Endometrium (tissue), 2 donors: ENCODE measurements around the gene EMCN.
"Not testable (repeated sequence)": the region's sequence is repeated elsewhere in the genome, so short reads cannot be mapped to it uniquely, and the experiment has no call there.

Experiments
- FAIRE-seq: peaks from 2 replicates; lab custom pipeline; 2012; peaks lifted over from hg19 to GRCh38; lab: Jason Lieb, UNC
- donor health status: control.
- donor health status: control.

Gene EMCN

GRCh38 chr4:100492129-100492528, 25.7 kb downstream of the EMCN start:
- no peak for FAIRE-seq

- FAIRE-seq, result no peak
These were observed 28.5 kb downstream of the EMCN start for GRCh38 chr4:100489305-100489704.

DNA sequence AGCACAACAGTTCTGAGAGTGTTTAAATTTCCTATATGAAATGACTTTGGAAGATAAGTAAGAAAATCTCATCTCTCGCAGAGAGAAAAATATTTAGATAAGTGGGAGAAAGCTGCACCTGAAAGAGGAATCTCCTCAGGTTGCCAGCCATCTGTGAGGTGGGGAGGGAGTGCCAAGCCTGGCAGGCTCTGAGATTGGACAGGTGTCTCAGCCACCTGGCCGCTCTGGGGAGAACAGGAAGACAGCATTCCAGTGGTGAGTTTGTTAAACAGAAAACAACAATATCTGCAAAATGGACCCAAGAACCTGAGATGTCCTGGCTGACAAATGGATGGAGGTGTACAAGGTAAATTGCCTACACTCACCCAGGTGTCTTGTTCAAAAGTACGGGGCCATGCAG, 31.3 kb downstream of the EMCN start:
- no peak for FAIRE-seq

DNA sequence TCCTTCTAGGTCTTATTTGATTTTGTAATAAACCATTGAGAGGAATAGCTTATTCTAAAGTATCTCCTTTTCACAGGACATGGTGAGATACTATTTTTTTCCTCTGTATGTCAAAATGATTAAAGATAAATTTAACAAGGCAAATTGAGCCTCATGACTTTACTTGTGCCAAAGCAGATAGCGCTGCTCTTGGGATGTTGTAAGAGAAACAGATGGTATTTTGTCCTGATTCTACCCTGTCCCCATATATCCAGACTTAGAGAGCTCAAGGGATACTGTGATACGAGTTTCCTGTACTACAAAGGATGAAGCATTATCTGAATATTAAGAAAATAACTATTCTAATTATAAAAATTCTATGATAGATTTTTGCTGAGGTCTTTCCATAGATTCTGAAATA, 34.0 kb downstream of the EMCN start:
- no peak for FAIRE-seq

GRCh38 chr4:100479971-100480370, 37.9 kb downstream of the EMCN start:
- FAIRE-seq, result no peak

GRCh38 chr4:100469555-100469954, 48.3 kb downstream of the EMCN start:
- FAIRE-seq, result no peak

- no peak for FAIRE-seq
These were observed 51.3 kb downstream of the EMCN start for GRCh38 chr4:100466501-100466900.

DNA sequence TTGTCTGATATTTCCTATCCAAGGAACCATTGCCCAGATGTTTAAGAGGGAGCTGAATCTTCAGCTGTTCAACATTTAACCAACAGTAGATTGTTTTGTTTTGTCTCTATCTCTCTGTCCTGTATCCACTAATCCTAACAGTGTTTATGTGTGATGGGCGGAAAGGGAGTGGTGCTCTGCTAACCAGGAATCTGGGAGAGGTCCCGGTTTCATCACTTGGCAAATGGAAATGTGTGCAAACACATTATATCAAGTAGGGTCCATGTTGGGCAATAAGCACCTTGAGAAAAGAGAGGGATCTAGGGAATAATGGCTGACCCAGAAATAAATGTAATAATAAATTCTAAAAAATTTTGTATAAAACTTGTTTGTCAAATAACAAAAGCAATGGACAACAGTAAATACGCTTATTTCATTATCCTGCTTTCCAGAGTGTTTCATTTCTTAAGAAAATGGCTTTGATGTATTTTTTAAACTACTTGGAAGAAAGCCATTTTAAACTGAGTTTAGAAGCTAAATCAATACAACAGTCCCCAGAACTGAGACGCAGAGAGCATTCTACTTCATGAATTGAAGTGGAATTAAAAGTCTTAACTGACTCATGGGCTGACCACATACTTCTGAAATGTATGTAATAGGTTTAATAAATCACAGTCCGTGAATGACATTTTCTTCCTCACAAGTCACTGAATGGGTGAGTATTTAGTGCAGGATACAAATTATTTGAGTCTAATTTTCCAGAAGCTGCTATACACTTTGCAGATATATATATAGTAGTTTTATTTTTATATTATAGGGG, 55.8 kb downstream of the EMCN start:
- peak; percentile 69 for FAIRE-seq

- FAIRE-seq, result no peak
These were observed 67.4 kb downstream of the EMCN start for GRCh38 chr4:100450449-100450848.

DNA sequence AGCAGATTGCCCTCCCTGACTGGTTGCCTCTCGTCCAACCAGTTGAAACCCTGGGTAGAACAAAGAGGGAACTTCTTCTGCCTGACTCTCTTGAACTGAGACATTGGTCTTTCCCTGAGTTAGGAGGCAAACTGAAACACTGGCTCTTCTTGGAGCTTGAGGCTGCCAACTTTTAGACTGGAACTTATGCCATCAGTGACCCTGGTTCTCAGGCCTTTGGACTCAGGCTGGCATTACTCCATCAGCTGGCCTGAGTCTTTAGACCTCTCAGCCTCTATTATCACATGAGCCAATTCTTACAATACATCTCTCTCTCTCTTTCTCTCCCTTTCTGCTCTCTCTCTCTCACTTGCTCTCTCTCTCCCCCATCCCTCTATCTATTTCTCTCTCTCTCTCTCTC, 86.4 kb downstream of the EMCN start:
- FAIRE-seq, result no peak

DNA sequence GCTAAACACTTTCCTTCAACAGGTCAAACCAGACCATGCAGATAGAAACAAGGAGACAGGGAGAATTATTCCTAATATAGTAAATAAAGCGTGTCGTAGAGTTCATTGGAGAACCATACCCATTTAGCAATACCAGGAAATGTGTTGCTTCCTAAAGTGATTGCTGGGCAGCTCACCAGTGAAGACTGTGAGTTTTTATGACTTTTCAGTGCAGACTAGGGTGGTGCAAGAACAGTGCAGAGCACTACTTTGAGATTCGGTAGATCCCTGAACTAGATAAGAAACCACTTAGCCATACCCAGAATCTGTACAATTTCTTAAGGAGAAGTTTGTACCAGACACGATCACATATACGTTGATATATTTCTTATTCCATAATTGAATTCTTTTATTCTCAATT, 87.4 kb downstream of the EMCN start:
- FAIRE-seq, result no peak

DNA sequence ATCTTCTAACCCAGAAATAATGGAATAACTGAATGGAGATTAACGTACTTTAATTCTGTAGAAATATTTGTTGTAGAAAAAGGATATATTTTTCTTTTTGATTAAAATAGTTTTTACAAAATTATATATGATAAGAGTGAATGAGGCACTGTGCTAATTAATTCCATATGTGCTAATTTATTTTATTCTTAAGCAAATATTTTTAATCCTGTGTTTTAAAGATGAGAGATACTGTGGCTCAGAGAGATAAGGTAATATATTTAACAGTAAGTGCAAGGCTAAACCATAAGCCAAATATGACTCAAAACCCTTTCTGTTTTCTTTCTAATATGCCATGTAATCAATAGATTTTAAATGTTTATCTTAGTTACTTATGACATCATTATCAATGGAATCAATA, 88.2 kb downstream of the EMCN start:
- no peak for FAIRE-seq

GRCh38 chr4:100428051-100428450, 89.8 kb downstream of the EMCN start:
- FAIRE-seq, result no peak

- no peak for FAIRE-seq
These were observed 93.4 kb downstream of the EMCN start for GRCh38 chr4:100424376-100424775.

DNA sequence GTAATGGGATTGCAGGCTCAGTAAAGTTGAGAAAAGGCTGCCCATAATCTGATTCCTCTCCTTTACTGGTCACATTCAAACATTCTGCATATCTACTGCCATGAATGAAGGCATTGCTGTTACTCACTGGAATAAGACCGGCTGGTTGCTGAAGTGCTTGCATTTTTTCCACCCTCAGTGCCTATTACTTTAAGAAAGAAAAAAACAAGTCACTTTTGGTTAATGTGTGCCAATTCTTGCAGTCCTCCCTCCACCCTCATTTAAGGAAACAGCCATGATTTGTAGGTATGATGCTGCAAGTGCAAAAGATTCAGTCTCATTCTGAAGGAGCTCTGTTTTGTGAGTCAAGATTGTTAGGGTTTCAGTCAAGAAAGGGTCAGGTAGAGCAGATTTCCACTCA, 94.9 kb downstream of the EMCN start:
- no peak for FAIRE-seq

GRCh38 chr4:100421361-100421978, 96.4 kb downstream of the EMCN start:
- peak; percentile 39 for FAIRE-seq

GRCh38 chr4:100420571-100420970, 97.3 kb downstream of the EMCN start:
- no peak for FAIRE-seq

GRCh38 chr4:100417565-100417964, 100.3 kb downstream of the EMCN start:
- no peak for FAIRE-seq

GRCh38 chr4:100414016-100414790, 103.6 kb downstream of the EMCN start:
- FAIRE-seq, result no peak

GRCh38 chr4:100391863-100392262, 126.0 kb downstream of the EMCN start:
- no peak for FAIRE-seq

- no peak for FAIRE-seq
These were observed 126.7 kb downstream of the EMCN start for GRCh38 chr4:100391086-100391485.

DNA sequence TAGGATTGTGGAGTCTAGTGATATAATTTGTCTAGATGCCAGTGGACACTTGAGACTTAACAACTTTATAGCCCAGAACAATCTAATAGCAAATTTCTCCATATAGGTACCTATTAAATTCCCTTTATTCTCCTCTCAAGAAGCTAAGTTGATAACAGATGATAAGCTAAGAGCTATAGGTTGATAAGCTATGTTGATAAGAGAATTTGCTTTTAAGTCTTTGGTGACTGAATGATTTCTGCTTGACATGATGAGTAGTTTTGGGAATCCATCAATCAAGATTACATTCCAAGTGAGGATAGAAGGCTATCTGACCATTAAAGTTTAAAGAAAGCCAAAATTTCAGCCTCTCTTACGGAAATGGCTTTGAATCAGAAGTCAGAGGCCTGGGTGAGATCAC, 131.6 kb downstream of the EMCN start:
- FAIRE-seq, result no peak

DNA sequence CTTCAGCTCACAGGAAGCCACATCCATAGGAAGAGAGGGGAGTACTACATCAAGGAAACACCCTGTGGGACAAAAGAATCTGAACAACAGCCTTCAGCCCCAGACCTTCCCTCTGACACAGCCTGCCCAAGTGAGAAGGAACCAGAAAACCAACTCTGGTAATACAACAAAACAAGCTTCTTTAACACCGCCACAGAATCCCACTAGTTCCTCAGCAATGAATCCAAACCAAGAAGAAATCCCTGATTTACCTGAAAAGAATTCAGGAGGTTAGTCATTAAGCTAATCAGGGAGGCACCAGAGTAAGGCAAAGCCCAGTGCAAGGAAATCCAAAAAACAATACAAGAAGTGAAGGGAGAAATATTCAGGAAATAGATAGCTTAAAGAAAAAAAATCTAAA, 137.4 kb downstream of the EMCN start:
- FAIRE-seq, result not testable (repeated sequence)
